ENCODE results near the gene MED12. TPM values are rescaled to one million over a fixed set of nuclear protein-coding genes. Genes with fewer than 3 reads are reported as not detected.

Gene MED12
- total and polyA plus RNA-seq, 2 experiments from 2014 or later: 17.9 to 56.5 TPM

- H3K36me3 ChIP-seq: no peaks in the 10 kb centered on the region
- TF ChIP-seq, protein P1, sequence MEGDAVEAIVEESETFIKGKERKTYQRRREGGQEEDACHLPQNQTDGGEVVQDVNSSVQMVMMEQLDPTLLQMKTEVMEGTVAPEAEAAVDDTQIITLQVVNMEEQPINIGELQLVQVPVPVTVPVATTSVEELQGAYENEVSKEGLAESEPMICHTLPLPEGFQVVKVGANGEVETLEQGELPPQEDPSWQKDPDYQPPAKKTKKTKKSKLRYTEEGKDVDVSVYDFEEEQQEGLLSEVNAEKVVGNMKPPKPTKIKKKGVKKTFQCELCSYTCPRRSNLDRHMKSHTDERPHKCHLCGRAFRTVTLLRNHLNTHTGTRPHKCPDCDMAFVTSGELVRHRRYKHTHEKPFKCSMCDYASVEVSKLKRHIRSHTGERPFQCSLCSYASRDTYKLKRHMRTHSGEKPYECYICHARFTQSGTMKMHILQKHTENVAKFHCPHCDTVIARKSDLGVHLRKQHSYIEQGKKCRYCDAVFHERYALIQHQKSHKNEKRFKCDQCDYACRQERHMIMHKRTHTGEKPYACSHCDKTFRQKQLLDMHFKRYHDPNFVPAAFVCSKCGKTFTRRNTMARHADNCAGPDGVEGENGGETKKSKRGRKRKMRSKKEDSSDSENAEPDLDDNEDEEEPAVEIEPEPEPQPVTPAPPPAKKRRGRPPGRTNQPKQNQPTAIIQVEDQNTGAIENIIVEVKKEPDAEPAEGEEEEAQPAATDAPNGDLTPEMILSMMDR (IDR thresholded peaks at IDR 0.05; ENCODE audit: low read depth, low read length): no peak
- no peaks in the 10 kb centered on the region for H3K9me3 ChIP-seq (ENCODE audit: low read depth)
- H3K27ac ChIP-seq: peak overlapping the region; percentile 97
- no peaks in the 10 kb centered on the region for H3K27me3 ChIP-seq
- peaks cover 13% of the 10 kb centered on the region for H3K4me1 ChIP-seq (ENCODE audit: low read depth)
- peak; percentile 9 to 46 for DNase-seq (ENCODE audit: low read depth in 1 of 2, low spot score in 1 of 2)
- H3K4me3 ChIP-seq: no peak overlapping the region
These were observed 64.9 kb downstream of the MED12 start for GRCh38 chrX:71183341-71183740.

- Histone ChIP-seq H3K36me3 (no peaks in the 10 kb centered on the region), H3K9me3 (ENCODE audit: low read depth) (no peaks in the 10 kb centered on the region), H3K27ac (peak overlapping the region; percentile 97), H3K4me1 (ENCODE audit: low read depth) (peaks cover 13% of the 10 kb centered on the region), H3K27me3 (no peaks in the 10 kb centered on the region), H3K4me3 (no peak overlapping the region)
- no peak for DNase-seq (ENCODE audit: low read depth in 1 of 2, low spot score in 1 of 2)
- TF ChIP-seq, protein P1 (IDR thresholded peaks at IDR 0.05; ENCODE audit: low read depth, low read length): no peak
These were observed 65.7 kb downstream of the MED12 start for GRCh38 chrX:71184092-71184491.

GRCh38 chrX:71184803-71185495 lies 66.6 kb downstream of the MED12 start:
- no peak for DNase-seq (ENCODE audit: low read depth in 1 of 2, low spot score in 1 of 2)
- peaks cover 13% of the 10 kb centered on the region for H3K4me1 ChIP-seq (ENCODE audit: low read depth)
- H3K36me3 ChIP-seq: no peaks in the 10 kb centered on the region
- no peaks in the 10 kb centered on the region for H3K27me3 ChIP-seq
- H3K9me3 ChIP-seq (ENCODE audit: low read depth): no peaks in the 10 kb centered on the region
- TF ChIP-seq, protein P1 (IDR thresholded peaks at IDR 0.05; ENCODE audit: low read depth, low read length): no peak
- peak overlapping the region; percentile 97 for H3K27ac ChIP-seq
- no peak overlapping the region for H3K4me3 ChIP-seq

GRCh38 chrX:71191248-71191647 lies 72.9 kb downstream of the MED12 start:
- no peak overlapping the region for H3K4me3 ChIP-seq
- H3K36me3 ChIP-seq: no peaks in the 10 kb centered on the region
- no peak for DNase-seq (ENCODE audit: low read depth in 1 of 2, low spot score in 1 of 2)
- H3K27me3 ChIP-seq: no peaks in the 10 kb centered on the region
- H3K9me3 ChIP-seq (ENCODE audit: low read depth): no peaks in the 10 kb centered on the region
- TF ChIP-seq, protein P1 (IDR thresholded peaks at IDR 0.05; ENCODE audit: low read depth, low read length): no peak
- H3K27ac ChIP-seq: no peak overlapping the region
- no peaks in the 10 kb centered on the region for H3K4me1 ChIP-seq (ENCODE audit: low read depth)

Other genes with a start within 250 kb of the MED12 start
- gene TEX11, start 209.9 kb upstream of the MED12 start, total RNA-seq: 0.07 TPM in 1 of 2 replicates, not detected in the other
- not detected in 2 replicates for gene TEX11, start 209.9 kb upstream of the MED12 start, polyA plus RNA-seq
- 3.6 and 6.0 TPM in 2 replicates for gene SLC7A3, start 187.5 kb upstream of the MED12 start, total RNA-seq
- 4.7 and 5.4 TPM in 2 replicates for gene SLC7A3, start 187.5 kb upstream of the MED12 start, polyA plus RNA-seq
- gene SNX12, start 50.3 kb upstream of the MED12 start, total RNA-seq: 45.7 and 62.3 TPM in 2 replicates
- 6.6 and 9.5 TPM in 2 replicates for gene SNX12, start 50.3 kb upstream of the MED12 start, polyA plus RNA-seq
- gene FOXO4, start 22.7 kb upstream of the MED12 start, total RNA-seq: 16.7 and 24.2 TPM in 2 replicates
- 7.8 and 14.5 TPM in 2 replicates for gene FOXO4, start 22.7 kb upstream of the MED12 start, polyA plus RNA-seq
- gene CXorf65, start 11.9 kb upstream of the MED12 start, total RNA-seq: not detected in 2 replicates
- gene CXorf65, start 11.9 kb upstream of the MED12 start, polyA plus RNA-seq: not detected in 2 replicates
- not detected in 2 replicates for gene IL2RG, start 7.0 kb upstream of the MED12 start, total RNA-seq
- gene IL2RG, start 7.0 kb upstream of the MED12 start, polyA plus RNA-seq: 2.3 TPM in 1 of 2 replicates, not detected in the other
- gene NLGN3, start 26.2 kb downstream of the MED12 start, total RNA-seq: 7.4 and 10.2 TPM in 2 replicates
- 6.4 and 8.1 TPM in 2 replicates for gene NLGN3, start 26.2 kb downstream of the MED12 start, polyA plus RNA-seq
- not detected in 2 replicates for gene GJB1, start 104.6 kb downstream of the MED12 start, total RNA-seq
- not detected in 2 replicates for gene GJB1, start 104.6 kb downstream of the MED12 start, polyA plus RNA-seq
- gene ZMYM3, start 135.5 kb downstream of the MED12 start, total RNA-seq: 77.8 and 112 TPM in 2 replicates
- gene ZMYM3, start 135.5 kb downstream of the MED12 start, polyA plus RNA-seq: 24.8 and 34.4 TPM in 2 replicates
- gene NONO, start 165.0 kb downstream of the MED12 start, total RNA-seq: 524 and 770 TPM in 2 replicates
- 278 and 318 TPM in 2 replicates for gene NONO, start 165.0 kb downstream of the MED12 start, polyA plus RNA-seq
- gene ITGB1BP2, start 183.2 kb downstream of the MED12 start, total RNA-seq: 99.7 and 158 TPM in 2 replicates
- gene ITGB1BP2, start 183.2 kb downstream of the MED12 start, polyA plus RNA-seq: 60.4 and 115 TPM in 2 replicates
- gene TAF1, start 247.8 kb downstream of the MED12 start, total RNA-seq: 16.1 and 43.1 TPM in 2 replicates
- gene TAF1, start 247.8 kb downstream of the MED12 start, polyA plus RNA-seq: 3.8 and 7.8 TPM in 2 replicates